IMR-90 (cell line): Measurements from ENCODE around the gene DNMT3A. TPM values are rescaled to one million over a fixed set of nuclear protein-coding genes. Genes with fewer than 3 reads are reported as not detected.

Experiments used
- ATAC-seq: fragments of 200-7000 bp; cut with Tn5 transposase; 2 replicates; pipeline ENCODE4 v1.9.1; 2020; ENCODE audit warnings: low read depth, mild to moderate bottlenecking, moderate library complexity
- BruUV-seq: library from RNA; stranded (reverse); fragments of 400-500 nt; replicated peaks from 2 replicates; lab custom pipeline; 2021; lab: Mats Ljungman, UMichigan
- CTCF ChIA-PET: fragments of 300-600 bp; formaldehyde crosslinking; extraction: SDS; loops from one replicate; lab custom pipeline; 2021; ENCODE audit warnings: antibody characterized with exemption; lab: Yijun Ruan, JAX
- POLR2A ChIA-PET: fragments of 300-600 bp; sonication (Branson Sonifier 250); formaldehyde crosslinking; loops from one replicate; lab custom pipeline; 2022; ENCODE audit warnings: antibody characterized with exemption; ENCODE audit not compliant: unreplicated experiment; lab: Charles Lee
- DNase-seq: peaks from one replicate; pipeline ENCODE4 v3.0.0; 2013
- H2AFZ ChIP-seq: replicated peaks from 2 replicates; pipeline ENCODE3; 2013; ENCODE audit warnings: low read length, mild to moderate bottlenecking; ENCODE audit not compliant: poor library complexity
- H2AK5ac ChIP-seq: 2 replicates; pipeline ENCODE4 v1.6.1; 2013; ENCODE audit warnings: low read depth, low read length, inconsistent platforms
- H2AK9ac ChIP-seq: replicated peaks from 2 replicates; pipeline ENCODE3; 2013; ENCODE audit warnings: mild to moderate bottlenecking, low read depth, low read length, moderate library complexity; ENCODE audit not compliant: poor library complexity
- H2BK120ac ChIP-seq: 2 replicates; pipeline ENCODE4 v1.6.1; 2013; ENCODE audit warnings: low read depth, low read length, inconsistent platforms
- H2BK15ac ChIP-seq: 3 replicates; pipeline ENCODE4 v1.6.1; 2013; ENCODE audit warnings: low read depth, low read length, inconsistent platforms
- H2BK20ac ChIP-seq: 2 replicates; pipeline ENCODE4 v1.6.1; 2013; ENCODE audit warnings: low read depth, mild to moderate bottlenecking, inconsistent platforms, low read length, moderate library complexity
- H2BK5ac ChIP-seq: 2 replicates; pipeline ENCODE4 v1.6.1; 2013; ENCODE audit warnings: mild to moderate bottlenecking, low read depth, low read length, inconsistent platforms; ENCODE audit not compliant: poor library complexity, severe bottlenecking
- H3K14ac ChIP-seq: replicated peaks from 2 replicates; pipeline ENCODE4 v1.6.1; 2013; ENCODE audit warnings: low read depth, low read length, inconsistent platforms
- H3K18ac ChIP-seq: 2 replicates; pipeline ENCODE4 v1.6.1; 2013; ENCODE audit warnings: low read depth, low read length, control low read depth
- H3K23ac ChIP-seq: 2 replicates; pipeline ENCODE4 v1.6.1; 2013; ENCODE audit warnings: low read depth, low read length, inconsistent platforms
- H3K27ac ChIP-seq: 2 replicates; pipeline ENCODE4 v1.5.1; 2013; ENCODE audit warnings: mild to moderate bottlenecking, control low read depth, low read length; ENCODE audit not compliant: insufficient read depth
- H3K27me3 ChIP-seq: 2 replicates; pipeline ENCODE4 v1.6.1; 2013; ENCODE audit warnings: low read length; ENCODE audit not compliant: control insufficient read depth, insufficient read depth
- H3K36me3 ChIP-seq: 2 replicates; pipeline ENCODE4 v1.6.1; 2013; ENCODE audit warnings: low read length, mixed read lengths; ENCODE audit not compliant: control insufficient read depth, insufficient read depth
- H3K4ac ChIP-seq: 2 replicates; pipeline ENCODE4 v1.6.1; 2013; ENCODE audit warnings: low read depth, low read length, inconsistent platforms
- H3K4me1 ChIP-seq: 2 replicates; pipeline ENCODE4 v1.6.1; 2013; ENCODE audit warnings: low read length, mixed read lengths; ENCODE audit not compliant: control insufficient read depth, insufficient read depth
- H3K4me2 ChIP-seq: 2 replicates; pipeline ENCODE4 v1.6.1; 2013; ENCODE audit warnings: low read depth, mild to moderate bottlenecking, control low read depth, low read length, moderate library complexity
- H3K4me3 ChIP-seq: 2 replicates; pipeline ENCODE4 v1.5.1; 2013; ENCODE audit warnings: low read depth, mild to moderate bottlenecking, control low read depth, low read length, moderate library complexity; ENCODE audit not compliant: insufficient read depth
- H3K56ac ChIP-seq: 2 replicates; pipeline ENCODE4 v1.6.1; 2013; ENCODE audit warnings: low read length, inconsistent platforms; ENCODE audit not compliant: insufficient read depth; ENCODE audit errors: extremely low read depth
- H3K79me1 ChIP-seq, 2 experiments: 2 replicates each; pipeline ENCODE4 v1.6.1; 2013; ENCODE audit warnings: low read length in 2 of 2, inconsistent platforms in 1 of 2, low read depth in 1 of 2
- H3K9ac ChIP-seq: 2 replicates; pipeline ENCODE4 v1.6.1; 2013; ENCODE audit warnings: low read depth, low read length, control low read depth
- H3K9me1 ChIP-seq: 2 replicates; pipeline ENCODE4 v1.6.1; 2013; ENCODE audit warnings: low read length, inconsistent platforms; ENCODE audit not compliant: insufficient read depth
- H3K9me3 ChIP-seq: 2 replicates; pipeline ENCODE4 v1.6.1; 2013; ENCODE audit warnings: low read length; ENCODE audit not compliant: control insufficient read depth, insufficient read depth
- H4K20me1 ChIP-seq: 2 replicates; pipeline ENCODE4 v1.6.1; 2013; ENCODE audit warnings: low read length, inconsistent platforms; ENCODE audit not compliant: insufficient read depth
- H4K5ac ChIP-seq: 2 replicates; pipeline ENCODE4 v1.6.1; 2013; ENCODE audit warnings: mild to moderate bottlenecking, low read depth, low read length, control low read depth
- H4K8ac ChIP-seq, 2 experiments: 2 replicates each; pipeline ENCODE4 v1.6.1; 2013; ENCODE audit warnings: low read depth in 2 of 2, low read length in 2 of 2, control low read depth in 1 of 2, inconsistent platforms in 1 of 2
- H4K91ac ChIP-seq: 2 replicates; pipeline ENCODE4 v1.6.1; 2013; ENCODE audit warnings: low read depth, low read length, inconsistent platforms; ENCODE audit not compliant: insufficient read depth
- FOS ChIP-seq: fragments of 150-350 bp; IDR thresholded peaks from 2 replicates; pipeline ENCODE4 v1.6.1; 2016; ENCODE audit warnings: low read depth, low read length
- MXI1 ChIP-seq: IDR thresholded peaks from 2 replicates; pipeline ENCODE4 v1.6.1; 2012; ENCODE audit warnings: low read depth, mild to moderate bottlenecking, low read length, moderate library complexity, borderline replicate concordance
- WGBS, 2 experiments: methylation state at CpG; one replicate each; pipeline versions ENCODE4 v1.1.5 to v1.1.7; 2013; ENCODE audit warnings: missing lambda C conversion rate in 2 of 2; ENCODE audit not compliant: insufficient read length in 1 of 2; ENCODE audit errors: extremely low coverage in 2 of 2; 5-methylcytosine and 5-hydroxymethylcytosine counted together
- dilution Hi-C: fragments of 300-500 bp; cut with HindIII; formaldehyde crosslinking; loops from one replicate; pipeline ENCODE4 v1.14.3; 2018; ENCODE audit warnings: low sequenced_read_pairs; ENCODE audit not compliant: unreplicated experiment
- in situ Hi-C: fragments of 300-500 bp; cut with MboI; formaldehyde crosslinking; loops from 3 replicates; pipeline ENCODE4 v1.14.3; 2019; ENCODE audit warnings: low sequenced_read_pairs, inconsistent platforms, mixed read lengths
- intact Hi-C: fragments of 100-400 bp; cut with micrococcal nuclease; formaldehyde crosslinking; loops from 2 replicates; pipeline ENCODE4 v1.10.0; 2022
- polyA plus RNA-seq, 3 experiments: library from polyadenylated mRNA; depleted of rRNA; stranded (reverse); fragments of >200 nt; gene quantifications; 2 replicates each; pipeline ENCODE4 v1.2.3, GENCODE V29; 2012; ENCODE audit warnings: low replicate concordance in 1 of 3
- total RNA-seq: library from RNA; depleted of rRNA; stranded (reverse); fragments of >200 nt; gene quantifications from 2 replicates; pipeline ENCODE4 v1.2.3, GENCODE V29; 2012
- TF ChIP-seq, protein P1 (sequence below): fragments of 150-350 bp; IDR thresholded peaks from 2 replicates; pipeline ENCODE4 v1.6.1; 2016; ENCODE audit warnings: low read depth, mild to moderate bottlenecking, low read length, moderate library complexity, borderline replicate concordance

DNMT3A gene
- total and polyA plus RNA-seq, 2 of the 4 experiments (the other 2 are of a cell fraction): 4.4 to 9.7 TPM

GRCh38 chr2:25218100-25218499 lies 123.6 kb downstream of the DNMT3A start:
- DNase-seq: no peak
- 60% methylated on average over 1 of the region's 3 CpGs; no CpG with 5 or more reads in 1 of the 2 experiments for WGBS, 2 experiments
- Histone ChIP-seq H3K9ac (no peak overlapping the region), H3K36me3 (no peaks in the 10 kb centered on the region), H2BK20ac (no peak overlapping the region), H3K23ac (no peak overlapping the region), H3K14ac (no peak overlapping the region), H3K56ac (no peak overlapping the region), H4K5ac (no peak overlapping the region), H3K4ac (no peak overlapping the region), H2BK15ac (no peak overlapping the region), H2AK5ac (no peak overlapping the region), H4K20me1 (no peaks in the 10 kb centered on the region; the same call in 1 of the 2 replicates), H3K4me2 (no peak overlapping the region), H4K91ac (no peak overlapping the region), H3K27ac (no peak overlapping the region), H2BK120ac (no peak overlapping the region), H2AK9ac (no peak overlapping the region), H3K27me3 (peaks cover 2% of the 10 kb centered on the region; the same call in 1 of the 2 replicates), H4K8ac (no peak overlapping the region), H3K9me1 (no peaks in the 10 kb centered on the region), H3K4me1 (no peaks in the 10 kb centered on the region), H2AFZ (no peak overlapping the region), H3K4me3 (no peak overlapping the region), H3K79me1 (no peaks in the 10 kb centered on the region), H3K9me3 (no peaks in the 10 kb centered on the region), H3K18ac (no peak overlapping the region), H2BK5ac (no peak overlapping the region)
- TF ChIP-seq, protein P1, sequence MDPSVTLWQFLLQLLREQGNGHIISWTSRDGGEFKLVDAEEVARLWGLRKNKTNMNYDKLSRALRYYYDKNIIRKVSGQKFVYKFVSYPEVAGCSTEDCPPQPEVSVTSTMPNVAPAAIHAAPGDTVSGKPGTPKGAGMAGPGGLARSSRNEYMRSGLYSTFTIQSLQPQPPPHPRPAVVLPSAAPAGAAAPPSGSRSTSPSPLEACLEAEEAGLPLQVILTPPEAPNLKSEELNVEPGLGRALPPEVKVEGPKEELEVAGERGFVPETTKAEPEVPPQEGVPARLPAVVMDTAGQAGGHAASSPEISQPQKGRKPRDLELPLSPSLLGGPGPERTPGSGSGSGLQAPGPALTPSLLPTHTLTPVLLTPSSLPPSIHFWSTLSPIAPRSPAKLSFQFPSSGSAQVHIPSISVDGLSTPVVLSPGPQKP: no peak
- TF ChIP-seq FOS: no peak
- no peak for TF ChIP-seq MXI1
- ATAC-seq: no peak
- in situ Hi-C loops: no loop called here
- dilution Hi-C loops: no loop called here
- ChIA-PET CTCF (interaction anchor here (1.8 kb wide), 1 partner anchor 11 kb away, joined by 5 read pairs; no protein-coding TSS in a partner anchor), POLR2A (no interaction called here)
- no TSS peak for BruUV-seq
- intact Hi-C loops: no loop called here
